Dendritic cell treated with granulocyte-macrophage colony-stimulating factor and Interleukin-4, amounts not matched to agents 40 ng/mL and 50 ng/mL, for 4 days (primary cell): ENCODE data around the gene KIF6.

Source experiments
- H3K27ac Mint-ChIP-seq: one replicate; pipeline ENCODE4 v1.8.0; 2022; ENCODE audit warnings: mild to moderate bottlenecking, mixed read lengths
- H3K27me3 Mint-ChIP-seq: one replicate; pipeline ENCODE4 v1.8.0; 2022; ENCODE audit warnings: mild to moderate bottlenecking, mixed read lengths
- H3K36me3 Mint-ChIP-seq: one replicate; pipeline ENCODE4 v1.8.0; 2022; ENCODE audit warnings: low read depth, mixed read lengths
- H3K4me1 Mint-ChIP-seq: one replicate; pipeline ENCODE4 v1.8.0; 2022; ENCODE audit warnings: low read depth, mixed read lengths
- H3K4me3 Mint-ChIP-seq: one replicate; pipeline ENCODE4 v1.8.0; 2022; ENCODE audit warnings: mild to moderate bottlenecking, moderate library complexity, mixed read lengths
- H3K9me3 Mint-ChIP-seq: one replicate; pipeline ENCODE4 v1.8.0; 2022; ENCODE audit warnings: mixed read lengths
- intact Hi-C: fragments of 100-400 bp; cut with micrococcal nuclease; formaldehyde crosslinking; loops from one replicate; pipeline ENCODE4 v1.15.0; 2022

Gene KIF6

GRCh38 chr6:39411465-39411864 is 313.7 kb downstream of the KIF6 start:
- no peak overlapping the region for H3K27ac Mint-ChIP-seq
- H3K9me3 Mint-ChIP-seq = no peaks in the 10 kb centered on the region
- no peaks in the 10 kb centered on the region for H3K27me3 Mint-ChIP-seq
- H3K4me1 Mint-ChIP-seq = no peaks in the 10 kb centered on the region
- H3K4me3 Mint-ChIP-seq = no peak overlapping the region
- intact Hi-C loops = no loop called here
- no peaks in the 10 kb centered on the region for H3K36me3 Mint-ChIP-seq

- Mint-ChIP-seq H3K4me1 (no peaks in the 10 kb centered on the region), H3K27ac (no peak overlapping the region), H3K27me3 (peaks cover 2% of the 10 kb centered on the region), H3K9me3 (no peaks in the 10 kb centered on the region), H3K4me3 (no peak overlapping the region), H3K36me3 (no peaks in the 10 kb centered on the region)
- intact Hi-C loops = no loop called here
These were observed 314.2 kb downstream of the KIF6 start for GRCh38 chr6:39411001-39411400.

DNA sequence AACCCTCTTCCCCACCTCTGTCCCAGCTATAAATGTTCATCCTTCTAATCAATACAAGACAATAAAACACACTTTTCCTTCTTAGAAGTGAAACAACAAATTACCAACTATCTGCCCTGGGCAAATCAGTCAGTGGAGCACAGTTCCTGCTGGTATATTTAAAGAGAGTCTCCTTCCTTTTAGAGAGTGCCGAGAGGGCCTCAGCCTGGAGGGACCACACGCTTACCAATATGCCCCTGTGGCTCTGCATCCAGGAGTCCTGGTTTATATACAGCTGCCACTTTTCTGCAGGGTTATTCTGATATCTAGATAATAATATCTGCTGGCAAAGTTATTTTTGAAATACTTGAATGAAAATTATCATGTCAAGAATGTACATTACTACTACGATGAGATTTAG is 315.3 kb downstream of the KIF6 start:
- H3K4me1 Mint-ChIP-seq = no peaks in the 10 kb centered on the region
- no peaks in the 10 kb centered on the region for H3K9me3 Mint-ChIP-seq
- no peaks in the 10 kb centered on the region for H3K36me3 Mint-ChIP-seq
- H3K27ac Mint-ChIP-seq = no peak overlapping the region
- H3K4me3 Mint-ChIP-seq = no peak overlapping the region
- H3K27me3 Mint-ChIP-seq = peaks cover 2% of the 10 kb centered on the region
- intact Hi-C loops = no loop called here

DNA sequence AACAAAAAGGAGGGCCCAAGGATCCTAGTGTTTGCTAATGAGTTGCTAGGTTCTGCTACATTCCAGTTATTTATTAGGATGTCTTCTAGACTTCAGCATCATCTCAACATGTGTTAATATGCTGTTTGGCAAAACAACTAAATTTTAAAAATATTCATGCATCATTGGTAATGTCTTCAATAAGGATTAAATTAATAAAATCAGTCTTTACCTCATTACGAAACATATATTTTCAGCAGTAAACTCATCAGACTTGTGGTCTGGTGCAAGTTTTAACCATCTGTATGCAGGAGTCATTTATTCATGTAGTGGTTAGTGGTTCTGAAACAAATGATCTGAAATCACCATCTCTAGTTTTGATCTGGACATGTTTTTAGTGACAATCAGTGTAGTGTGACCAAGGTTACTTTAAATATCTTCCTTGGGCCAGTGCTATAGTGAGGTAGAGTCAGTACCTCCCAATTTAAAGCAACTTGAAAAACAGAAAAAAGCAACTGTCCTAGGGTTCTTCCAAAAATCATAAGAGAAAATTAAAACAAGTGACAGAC is 317.7 kb downstream of the KIF6 start:
- H3K36me3 Mint-ChIP-seq = no peaks in the 10 kb centered on the region
- no peak overlapping the region for H3K4me3 Mint-ChIP-seq
- H3K4me1 Mint-ChIP-seq = no peaks in the 10 kb centered on the region
- intact Hi-C loops = no loop called here
- H3K9me3 Mint-ChIP-seq = no peaks in the 10 kb centered on the region
- no peak overlapping the region for H3K27ac Mint-ChIP-seq
- peaks cover 2% of the 10 kb centered on the region for H3K27me3 Mint-ChIP-seq

DNA sequence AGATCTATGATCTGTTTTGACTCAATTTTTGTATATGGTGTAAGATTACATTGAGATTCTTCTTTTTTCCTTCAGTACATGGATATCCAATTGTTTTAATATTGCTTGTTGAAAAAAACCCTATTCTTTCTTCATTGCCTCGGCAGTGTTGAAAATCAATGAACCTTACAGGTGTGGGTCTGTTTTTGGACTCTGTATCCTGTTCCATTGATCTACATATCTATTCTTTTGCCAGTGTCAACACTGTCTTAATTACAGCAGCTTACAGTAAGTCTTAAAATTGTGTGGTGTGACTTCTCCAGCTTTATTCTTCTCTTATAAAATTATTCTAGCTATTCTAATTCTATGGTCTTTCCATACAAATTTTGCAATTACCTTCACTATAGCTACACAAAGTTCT is 320.9 kb downstream of the KIF6 start:
- no peak overlapping the region for H3K4me3 Mint-ChIP-seq
- no peak overlapping the region for H3K27ac Mint-ChIP-seq
- H3K9me3 Mint-ChIP-seq = no peaks in the 10 kb centered on the region
- peaks cover 2% of the 10 kb centered on the region for H3K27me3 Mint-ChIP-seq
- no peaks in the 10 kb centered on the region for H3K4me1 Mint-ChIP-seq
- no peaks in the 10 kb centered on the region for H3K36me3 Mint-ChIP-seq
- intact Hi-C loops = no loop called here

- H3K36me3 Mint-ChIP-seq = no peaks in the 10 kb centered on the region
- no peak overlapping the region for H3K4me3 Mint-ChIP-seq
- no peak overlapping the region for H3K27ac Mint-ChIP-seq
- H3K27me3 Mint-ChIP-seq = peaks cover 2% of the 10 kb centered on the region
- no peaks in the 10 kb centered on the region for H3K9me3 Mint-ChIP-seq
- no peaks in the 10 kb centered on the region for H3K4me1 Mint-ChIP-seq
- intact Hi-C loops = no loop called here
These were observed 321.9 kb downstream of the KIF6 start for GRCh38 chr6:39403304-39403703.

DNA sequence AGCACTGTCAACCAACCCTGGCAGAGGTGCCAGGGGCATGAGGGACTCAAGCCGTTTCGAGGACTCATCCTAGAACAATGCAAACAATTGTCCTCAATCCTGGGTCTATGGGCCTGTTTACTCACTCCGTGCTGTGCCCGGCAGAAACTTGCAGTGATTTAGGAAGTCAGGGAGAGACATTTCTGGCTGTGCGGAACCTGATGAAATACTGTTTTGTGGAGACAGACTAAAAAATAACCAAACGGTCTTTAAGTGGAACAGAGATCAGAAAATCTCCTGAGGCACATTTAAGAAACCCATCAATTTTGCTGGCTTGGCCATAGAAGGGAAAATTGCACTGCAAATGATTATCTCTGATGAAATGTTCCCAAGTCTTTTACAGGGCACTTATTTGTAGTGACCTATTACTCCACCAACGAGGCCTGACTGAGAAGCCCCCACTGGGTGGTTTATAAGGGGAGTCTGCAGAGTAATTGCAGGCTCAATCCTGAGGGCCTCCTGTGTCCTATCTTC is 322.9 kb downstream of the KIF6 start:
- no peak overlapping the region for H3K27ac Mint-ChIP-seq
- peaks cover 2% of the 10 kb centered on the region for H3K27me3 Mint-ChIP-seq
- no peaks in the 10 kb centered on the region for H3K9me3 Mint-ChIP-seq
- no peaks in the 10 kb centered on the region for H3K36me3 Mint-ChIP-seq
- H3K4me1 Mint-ChIP-seq = no peaks in the 10 kb centered on the region
- intact Hi-C loops = no loop called here
- no peak overlapping the region for H3K4me3 Mint-ChIP-seq

DNA sequence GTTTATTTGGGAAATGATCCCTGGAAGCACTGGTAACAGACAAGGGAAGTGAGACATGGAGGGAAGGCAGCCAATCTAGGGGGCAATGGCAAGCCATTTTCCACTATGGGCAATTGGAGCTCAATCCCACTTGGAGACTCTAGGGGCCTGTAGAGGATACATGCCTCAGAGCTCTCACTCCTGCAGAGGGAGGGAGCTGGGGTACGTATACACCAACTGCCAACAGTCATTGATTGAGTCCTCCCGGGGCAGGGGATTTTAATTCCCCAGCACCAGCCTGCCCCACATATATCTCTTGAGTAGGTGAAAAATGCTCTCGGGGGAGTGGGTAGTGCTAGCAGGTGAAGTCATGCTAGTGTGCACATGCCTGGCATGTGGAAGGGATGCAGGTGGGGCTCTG is 323.8 kb downstream of the KIF6 start:
- Mint-ChIP-seq H3K4me3 (no peak overlapping the region), H3K9me3 (no peaks in the 10 kb centered on the region), H3K27me3 (peaks cover 2% of the 10 kb centered on the region), H3K27ac (no peak overlapping the region), H3K36me3 (no peaks in the 10 kb centered on the region), H3K4me1 (no peaks in the 10 kb centered on the region)
- intact Hi-C loops = no loop called here

GRCh38 chr6:39400026-39400425 is 325.2 kb downstream of the KIF6 start:
- Mint-ChIP-seq H3K4me1 (no peaks in the 10 kb centered on the region), H3K27ac (no peak overlapping the region), H3K36me3 (no peaks in the 10 kb centered on the region), H3K4me3 (no peak overlapping the region), H3K27me3 (peaks cover 2% of the 10 kb centered on the region), H3K9me3 (no peaks in the 10 kb centered on the region)
- intact Hi-C loops = no loop called here

GRCh38 chr6:39396854-39397253 is 328.4 kb downstream of the KIF6 start:
- Mint-ChIP-seq H3K27ac (no peak overlapping the region), H3K36me3 (no peaks in the 10 kb centered on the region), H3K9me3 (no peaks in the 10 kb centered on the region), H3K27me3 (peaks cover 2% of the 10 kb centered on the region), H3K4me1 (no peaks in the 10 kb centered on the region), H3K4me3 (no peak overlapping the region)
- intact Hi-C loops = no loop called here

DNA sequence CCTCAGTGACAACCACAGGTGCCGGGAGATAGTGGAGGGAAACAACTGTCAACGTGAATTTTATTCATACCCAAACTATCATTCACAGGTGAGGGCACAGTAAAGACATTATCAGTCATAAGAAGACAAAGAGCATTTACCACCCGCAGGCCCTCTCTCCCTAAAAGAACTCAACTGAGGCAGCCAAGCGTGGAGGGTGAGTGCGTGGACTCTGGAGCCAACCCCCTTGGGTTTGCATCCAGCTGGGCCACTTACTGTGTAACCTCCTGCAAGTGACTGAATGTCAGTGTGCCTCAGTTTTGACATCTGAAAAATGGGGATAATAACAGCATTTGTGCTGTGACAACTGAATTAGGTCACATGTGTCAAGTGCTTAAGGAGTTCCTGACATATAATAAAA is 332.1 kb downstream of the KIF6 start:
- H3K27ac Mint-ChIP-seq = no peak overlapping the region
- H3K36me3 Mint-ChIP-seq = no peaks in the 10 kb centered on the region
- intact Hi-C loops = no loop called here
- H3K27me3 Mint-ChIP-seq = peaks cover 2% of the 10 kb centered on the region
- no peak overlapping the region for H3K4me3 Mint-ChIP-seq
- H3K4me1 Mint-ChIP-seq = no peaks in the 10 kb centered on the region
- no peaks in the 10 kb centered on the region for H3K9me3 Mint-ChIP-seq

DNA sequence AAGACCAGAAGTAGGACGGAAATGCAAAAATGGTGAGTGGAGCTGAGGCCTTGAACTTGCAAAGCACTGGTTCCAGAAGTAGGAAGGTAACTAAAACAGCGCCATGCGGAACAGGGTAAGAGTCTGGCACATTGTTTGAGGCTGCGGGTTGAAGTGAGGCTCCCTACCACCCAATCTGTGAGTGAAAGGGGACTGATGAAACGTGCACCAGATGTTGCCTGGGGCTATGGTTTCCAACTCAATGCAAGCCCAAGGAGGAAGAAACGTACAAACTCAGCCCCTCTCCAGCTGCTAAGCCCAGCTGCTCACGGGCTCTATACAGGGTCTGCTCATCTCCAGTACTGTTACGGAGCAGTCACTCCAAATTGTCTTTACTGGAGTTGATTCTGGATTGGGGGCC is 334.0 kb downstream of the KIF6 start:
- no peaks in the 10 kb centered on the region for H3K9me3 Mint-ChIP-seq
- no peaks in the 10 kb centered on the region for H3K4me1 Mint-ChIP-seq
- intact Hi-C loops = no loop called here
- no peak overlapping the region for H3K27ac Mint-ChIP-seq
- H3K27me3 Mint-ChIP-seq = peaks cover 2% of the 10 kb centered on the region
- H3K36me3 Mint-ChIP-seq = no peaks in the 10 kb centered on the region
- no peak overlapping the region for H3K4me3 Mint-ChIP-seq

DNA sequence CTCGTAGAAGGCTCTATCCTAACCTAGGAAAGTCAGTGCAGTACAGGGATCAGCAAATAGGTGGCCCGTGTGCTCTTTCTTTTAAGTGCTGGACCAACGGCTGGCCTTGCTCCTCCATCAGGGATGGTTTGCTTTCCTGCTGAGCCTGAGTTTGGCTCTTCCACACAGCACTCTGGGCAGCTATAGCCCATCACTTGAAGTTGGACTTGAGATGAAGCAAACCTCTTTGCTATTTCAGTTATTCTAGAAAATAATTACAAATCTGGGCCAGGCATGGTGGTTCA is 335.8 kb downstream of the KIF6 start:
- H3K27ac Mint-ChIP-seq = no peak overlapping the region

GRCh38 chr6:39388606-39389483 is 336.4 kb downstream of the KIF6 start:
- Mint-ChIP-seq H3K4me3 (no peak overlapping the region), H3K36me3 (no peaks in the 10 kb centered on the region), H3K4me1 (no peaks in the 10 kb centered on the region), H3K9me3 (no peaks in the 10 kb centered on the region), H3K27ac (no peak overlapping the region), H3K27me3 (peaks cover 3% of the 10 kb centered on the region)
- intact Hi-C loops = no loop called here

More for the DNA sequence above, 335.8 kb downstream of the KIF6 start:
- Mint-ChIP-seq H3K9me3 (no peaks in the 10 kb centered on the region), H3K4me3 (no peak overlapping the region), H3K27me3 (peaks cover 3% of the 10 kb centered on the region), H3K4me1 (no peaks in the 10 kb centered on the region), H3K36me3 (no peaks in the 10 kb centered on the region)
- intact Hi-C loops = no loop called here

- Mint-ChIP-seq H3K27ac (no peak overlapping the region), H3K36me3 (no peaks in the 10 kb centered on the region)
- intact Hi-C loops = no loop called here
These were observed 337.4 kb downstream of the KIF6 start for GRCh38 chr6:39387785-39388184.

More at GRCh38 chr6:39387785-39388184, 337.4 kb downstream of the KIF6 start:
- Mint-ChIP-seq H3K27me3 (peaks cover 3% of the 10 kb centered on the region), H3K4me1 (no peaks in the 10 kb centered on the region), H3K4me3 (no peak overlapping the region), H3K9me3 (no peaks in the 10 kb centered on the region)
